GM10847 (cell line): ENCODE measurements around the gene SORCS2.

Source experiments
- POLR2A ChIP-seq: IDR thresholded peaks from 2 replicates; pipeline ENCODE4 v1.6.1; 2011; ENCODE audit not compliant: insufficient read length; ENCODE audit errors: extremely low read depth

Gene SORCS2

DNA sequence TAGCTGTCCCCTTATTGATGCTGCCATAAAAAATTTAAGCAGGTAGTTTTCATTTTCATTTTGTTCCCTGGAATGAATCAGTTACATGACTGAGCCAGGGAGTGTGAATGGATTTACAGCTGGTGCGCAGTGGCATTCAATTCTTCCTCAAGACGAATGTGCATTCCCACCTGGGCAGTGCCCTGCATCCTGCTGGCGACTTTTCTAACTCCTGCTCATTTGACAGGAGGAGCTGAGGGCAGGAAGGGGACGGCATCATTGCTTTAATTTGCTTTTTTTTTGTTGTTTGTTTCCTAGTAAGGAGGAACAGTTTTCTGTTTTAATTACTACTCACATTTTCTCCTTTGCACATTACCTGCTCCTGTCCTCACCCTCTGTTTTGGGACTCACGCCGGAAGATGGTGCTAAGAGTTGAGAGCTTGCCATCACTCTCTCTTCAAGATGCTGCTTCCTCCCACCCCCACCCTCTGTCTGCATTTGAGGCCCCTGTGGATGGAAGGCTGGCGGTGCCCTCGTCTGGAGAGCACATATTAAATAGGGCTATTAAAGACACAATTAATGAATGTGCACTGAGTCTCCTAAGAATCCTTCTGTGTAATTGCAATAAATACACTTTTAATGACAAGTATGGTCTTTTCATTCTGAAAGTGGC is 206.6 kb downstream of the SORCS2 start:
- no peak for TF ChIP-seq POLR2A

DNA sequence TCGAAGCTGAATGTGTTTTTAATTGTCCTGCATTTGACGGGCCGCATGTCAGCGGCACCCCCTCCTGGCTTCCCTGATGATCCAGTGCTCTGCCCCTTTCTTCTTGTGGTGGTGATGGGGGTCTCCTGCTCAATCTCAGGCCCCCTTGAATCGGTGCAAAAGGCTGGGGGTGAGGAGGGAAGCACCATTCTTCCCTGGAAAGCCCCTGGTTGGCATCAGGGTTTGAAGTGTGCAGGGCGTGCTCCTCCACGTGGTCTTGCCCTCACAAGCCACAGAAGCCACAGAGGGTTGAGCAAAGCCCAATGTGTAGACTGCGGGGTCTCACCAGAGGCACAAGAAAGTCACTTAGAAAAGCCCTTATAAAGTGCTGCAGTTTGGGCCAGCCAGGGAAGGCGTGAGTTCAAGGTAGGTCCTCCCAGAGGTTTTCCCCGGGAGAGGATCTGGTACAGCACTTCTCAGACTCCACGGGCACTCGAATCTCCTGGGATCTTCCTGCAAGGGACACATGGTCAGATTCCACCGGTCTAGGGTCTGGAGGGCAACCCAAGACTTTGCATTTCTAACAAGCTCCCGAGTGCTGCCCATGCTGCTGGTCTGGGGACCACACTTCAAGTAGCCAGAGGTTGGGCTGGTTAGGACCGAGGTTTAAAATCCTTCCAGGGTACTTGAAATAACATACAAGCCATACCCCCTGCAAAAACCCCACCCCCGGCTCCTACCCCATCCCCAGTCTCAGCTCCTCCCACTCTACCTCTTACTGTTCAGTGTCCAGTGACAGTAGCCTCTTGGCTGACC is 207.3 kb downstream of the SORCS2 start:
- TF ChIP-seq POLR2A, result no peak

DNA sequence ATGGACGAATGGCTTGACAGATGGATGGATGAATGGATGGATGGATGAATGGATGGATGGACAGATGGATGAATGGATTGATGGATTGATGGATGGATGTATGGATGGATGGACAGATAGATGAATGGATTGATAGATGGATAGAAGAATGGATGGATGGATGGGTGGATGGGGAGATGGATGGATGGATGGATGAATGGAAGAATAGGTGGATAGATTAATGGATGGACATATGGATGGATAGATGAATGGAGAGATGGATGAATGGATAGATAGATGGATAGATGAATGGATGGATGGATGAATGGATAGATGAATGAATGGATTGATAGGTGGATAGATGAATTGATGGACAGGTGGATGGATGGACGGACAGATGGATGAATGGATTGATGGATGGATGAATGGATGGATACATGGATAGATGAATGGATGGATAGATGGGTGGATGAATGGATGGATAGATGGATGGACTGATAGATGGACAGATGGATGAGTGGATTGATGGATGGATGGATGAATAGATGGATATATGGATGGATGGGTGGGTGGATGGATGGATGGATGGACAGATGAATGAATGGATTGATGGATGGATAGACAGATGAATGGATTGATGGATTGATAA is 208.4 kb downstream of the SORCS2 start:
- TF ChIP-seq POLR2A, result no peak

DNA sequence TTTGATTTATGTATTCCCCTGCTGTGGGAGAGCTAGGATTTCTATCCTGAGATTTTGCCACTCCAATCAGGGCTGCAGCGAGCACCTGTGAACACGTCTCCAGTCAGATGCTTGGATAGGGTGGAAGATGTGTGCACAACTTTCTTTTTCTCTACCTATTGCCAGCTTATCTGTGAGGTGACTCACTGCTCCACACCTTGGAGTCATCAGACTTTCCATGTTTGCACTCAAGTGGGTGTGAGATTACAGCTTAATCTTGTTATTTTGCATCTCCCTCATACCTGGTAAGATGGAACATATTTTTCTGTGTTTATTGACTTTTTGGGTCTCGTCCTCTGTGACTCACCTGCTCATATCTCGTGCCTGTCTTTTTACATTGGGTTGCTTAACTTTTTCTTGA is 210.2 kb downstream of the SORCS2 start:
- TF ChIP-seq POLR2A, result no peak

DNA sequence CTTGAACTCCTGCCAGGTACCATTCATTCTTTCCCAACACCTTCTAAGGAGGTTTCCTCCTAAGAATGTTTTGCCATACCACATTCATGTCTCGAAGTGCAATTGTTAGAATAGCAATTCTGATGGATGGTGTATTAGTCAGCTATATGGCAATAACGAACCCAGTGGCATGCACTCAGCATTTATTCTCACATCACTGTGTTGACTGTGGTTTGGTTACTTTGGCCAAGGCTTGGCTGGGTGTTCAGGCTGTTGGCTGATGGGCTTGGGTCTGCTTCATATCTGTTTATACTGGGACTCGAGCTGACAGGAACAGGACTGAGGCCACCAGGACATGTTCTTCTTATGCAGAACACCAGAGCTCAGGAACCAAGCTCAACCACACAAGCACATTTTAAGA is 210.7 kb downstream of the SORCS2 start:
- TF ChIP-seq POLR2A, result no peak

DNA sequence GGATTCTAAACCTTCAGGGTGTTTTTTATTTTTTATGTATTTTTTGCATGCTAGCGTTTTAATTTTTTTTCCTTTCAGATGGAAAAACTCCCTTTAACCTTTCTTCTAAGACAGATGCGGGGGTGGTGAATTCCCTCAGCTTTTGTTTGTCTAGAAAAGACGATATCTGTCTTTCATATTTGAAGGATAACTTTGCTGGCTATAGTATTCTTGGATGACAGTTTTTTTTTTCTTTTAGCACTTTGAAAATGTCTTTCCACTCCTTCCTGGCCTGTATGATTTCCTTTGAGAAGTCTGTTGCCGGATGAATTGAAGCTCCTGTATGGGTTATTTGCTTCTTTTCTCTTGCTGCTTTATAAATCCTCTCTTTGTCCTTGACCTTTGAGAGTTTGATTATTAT is 215.8 kb downstream of the SORCS2 start:
- no peak for TF ChIP-seq POLR2A

DNA sequence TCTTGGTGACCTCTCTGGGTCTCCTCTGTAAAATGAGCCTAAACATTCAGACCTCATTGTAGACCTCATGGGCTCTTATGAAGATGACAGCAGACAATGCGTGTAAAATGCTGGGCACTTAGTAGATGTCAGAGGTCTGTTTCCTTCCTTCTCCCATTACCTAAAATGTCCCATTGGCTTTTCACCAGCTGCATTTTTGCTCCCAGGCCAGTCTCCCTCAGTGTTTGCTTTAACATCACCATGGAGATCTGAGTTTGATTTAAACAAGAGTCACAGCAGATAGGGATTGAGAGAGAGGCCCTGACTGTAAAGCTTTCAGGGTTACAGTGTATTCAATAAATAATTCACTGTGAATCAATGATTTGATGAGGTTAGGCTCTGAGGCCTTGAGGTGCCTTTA is 218.1 kb downstream of the SORCS2 start:
- TF ChIP-seq POLR2A, result no peak

DNA sequence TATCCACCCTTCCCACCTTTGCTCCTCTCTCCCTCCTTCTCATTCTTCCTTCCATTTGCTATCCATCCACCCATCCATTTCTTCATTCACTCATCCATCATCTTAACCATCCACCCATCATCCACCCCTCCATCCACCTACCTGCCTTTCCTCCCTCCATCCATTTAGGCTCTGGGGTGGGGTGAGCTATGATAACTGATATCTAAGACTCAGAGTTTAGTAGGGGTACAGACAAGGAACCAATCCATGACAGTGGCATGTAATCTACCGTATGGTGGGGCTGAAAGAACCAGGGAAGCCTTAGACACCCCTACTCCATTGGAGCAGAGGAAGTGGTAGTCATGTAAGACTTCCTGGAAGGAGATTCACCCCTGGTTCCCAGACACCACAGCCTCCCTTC is 219.2 kb downstream of the SORCS2 start:
- TF ChIP-seq POLR2A, result no peak

DNA sequence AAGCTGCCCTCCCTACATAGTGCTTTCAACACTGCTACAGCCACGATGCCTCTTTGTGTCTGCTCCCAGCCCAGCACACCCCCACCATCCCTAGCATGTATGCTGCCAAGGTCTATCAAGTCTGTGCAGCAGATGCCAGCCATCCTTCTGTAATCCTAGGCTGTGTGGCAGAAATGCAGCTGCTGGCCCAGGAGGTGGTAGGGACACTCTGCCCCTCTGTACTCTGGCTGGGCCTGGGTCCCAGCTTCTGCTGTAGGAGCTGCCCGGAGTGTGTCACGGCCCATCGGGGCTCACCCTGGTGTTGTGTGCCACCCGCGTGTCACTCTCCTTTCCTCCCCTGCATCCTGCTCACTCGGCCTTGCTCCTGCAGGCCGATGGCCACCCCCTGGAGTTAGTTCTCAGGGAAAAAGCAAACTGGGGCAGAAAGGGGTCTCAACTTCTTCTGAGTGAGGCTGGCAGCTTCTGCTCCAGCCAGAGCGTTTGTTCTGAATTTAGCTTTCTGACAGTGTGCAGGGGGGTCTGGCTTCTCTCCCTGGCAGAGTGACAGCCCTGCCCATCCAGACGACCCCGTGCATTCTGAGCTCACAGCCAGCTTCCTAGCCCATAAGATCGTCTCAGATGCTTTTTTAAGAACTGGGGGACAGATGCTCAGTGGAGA is 219.7 kb downstream of the SORCS2 start:
- TF ChIP-seq POLR2A, result no peak

DNA sequence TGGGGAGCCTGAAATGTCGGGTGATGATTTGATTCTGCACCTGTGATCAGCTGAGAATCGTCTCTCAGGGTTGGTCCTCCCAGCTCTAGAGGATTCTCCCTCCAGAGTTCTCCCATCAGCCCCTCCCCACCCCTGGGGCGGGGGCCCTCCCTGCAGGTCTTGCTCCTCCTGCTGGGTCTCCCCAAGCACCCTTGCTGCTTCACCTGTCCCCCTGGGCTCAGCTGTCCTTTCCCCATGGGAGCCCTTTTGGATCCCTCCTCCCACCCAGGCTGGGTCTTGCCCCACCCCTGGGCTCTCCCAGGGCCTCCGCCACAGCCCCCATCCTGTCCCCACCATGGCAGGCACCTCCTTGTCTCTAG is 220.2 kb downstream of the SORCS2 start:
- no peak for TF ChIP-seq POLR2A

DNA sequence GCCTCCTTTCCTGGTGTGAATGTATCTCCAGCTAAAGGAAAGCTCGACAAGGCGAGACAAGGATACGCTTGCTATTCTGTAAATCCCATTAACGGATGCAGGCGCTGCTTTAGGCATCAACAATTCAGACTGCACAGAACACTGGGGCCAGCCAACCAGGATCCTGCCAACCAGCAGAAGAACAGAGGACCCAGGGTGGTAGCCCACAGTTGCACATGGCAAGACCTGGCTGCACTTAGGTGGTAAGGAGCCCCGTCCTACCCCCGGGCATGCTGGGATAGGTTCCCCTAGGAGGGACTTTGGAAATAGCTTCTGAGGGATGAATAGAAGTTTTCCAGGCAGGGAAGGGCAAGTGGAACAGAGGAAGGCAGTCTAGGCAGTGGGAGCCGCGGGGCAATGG is 221.7 kb downstream of the SORCS2 start:
- TF ChIP-seq POLR2A, result no peak

DNA sequence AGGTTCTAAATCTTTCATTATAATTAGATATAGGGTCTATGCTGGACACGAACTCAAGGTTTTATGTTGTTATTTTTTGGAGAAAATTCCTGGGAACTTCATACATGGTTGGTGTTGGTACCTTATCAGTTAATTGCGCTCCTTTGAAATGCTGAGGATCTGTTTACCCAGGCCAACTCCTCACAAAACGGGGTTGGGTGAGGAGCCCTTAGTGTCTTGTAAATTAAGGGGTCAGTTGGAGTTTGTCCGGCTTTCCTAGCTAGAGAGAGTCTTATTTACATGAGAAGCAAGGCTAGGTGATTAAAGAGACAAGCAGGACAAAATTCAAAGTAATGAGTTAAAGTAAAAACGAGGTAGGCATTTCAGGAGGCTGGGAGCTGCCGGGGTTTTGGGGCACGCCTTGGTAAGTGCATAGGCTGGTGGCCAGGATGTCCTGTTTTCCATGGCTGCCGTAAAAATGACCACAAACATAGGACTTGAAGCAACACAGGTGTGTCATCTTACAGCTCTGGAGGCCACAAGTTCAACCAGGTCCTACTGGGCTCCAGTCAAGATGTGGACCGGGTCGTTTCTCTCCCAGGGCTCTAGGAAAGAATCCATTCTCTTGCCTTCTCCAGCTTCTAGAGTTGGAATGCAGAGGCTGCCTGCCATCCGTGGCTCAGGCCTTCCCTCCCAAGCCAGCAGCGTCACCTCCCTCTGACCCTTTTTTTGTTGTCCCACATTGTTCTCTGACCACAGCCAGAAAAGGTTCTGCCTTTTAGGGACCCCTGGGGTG is 222.6 kb downstream of the SORCS2 start:
- no peak for TF ChIP-seq POLR2A

DNA sequence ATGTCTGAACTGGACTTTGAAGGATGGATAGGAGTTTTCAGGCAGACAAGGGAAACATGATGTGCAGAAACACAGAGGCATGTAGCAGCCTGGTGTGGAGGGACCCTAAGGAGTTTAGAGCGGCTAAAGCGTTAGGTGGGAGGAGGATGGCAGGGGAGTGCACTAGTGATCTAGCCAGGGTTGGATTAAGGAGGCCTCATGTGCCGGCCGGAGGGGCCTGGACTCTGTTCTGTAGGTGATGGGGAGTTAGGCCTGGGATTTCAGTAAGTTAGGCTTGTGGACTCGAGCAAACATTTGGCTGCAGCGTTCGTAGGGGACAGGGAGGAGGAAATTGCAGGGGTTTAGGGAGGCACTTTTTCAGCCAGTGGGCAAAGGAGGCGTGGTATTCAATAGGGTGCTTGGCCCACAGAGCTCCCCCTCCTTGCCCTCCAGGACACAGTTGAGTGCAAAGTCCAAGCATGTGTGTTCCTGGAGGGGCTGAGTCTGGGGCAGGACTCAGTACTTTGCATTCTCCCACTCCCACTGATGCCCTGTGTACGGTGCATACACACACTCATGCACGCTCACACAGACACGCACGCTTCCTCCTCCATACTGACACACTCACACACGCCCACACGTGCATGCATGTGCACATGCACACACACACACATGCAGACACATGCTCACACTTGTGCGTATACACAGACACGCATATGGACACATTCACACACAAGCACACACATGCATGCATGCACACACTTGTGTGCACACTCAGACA is 223.8 kb downstream of the SORCS2 start:
- no peak for TF ChIP-seq POLR2A

DNA sequence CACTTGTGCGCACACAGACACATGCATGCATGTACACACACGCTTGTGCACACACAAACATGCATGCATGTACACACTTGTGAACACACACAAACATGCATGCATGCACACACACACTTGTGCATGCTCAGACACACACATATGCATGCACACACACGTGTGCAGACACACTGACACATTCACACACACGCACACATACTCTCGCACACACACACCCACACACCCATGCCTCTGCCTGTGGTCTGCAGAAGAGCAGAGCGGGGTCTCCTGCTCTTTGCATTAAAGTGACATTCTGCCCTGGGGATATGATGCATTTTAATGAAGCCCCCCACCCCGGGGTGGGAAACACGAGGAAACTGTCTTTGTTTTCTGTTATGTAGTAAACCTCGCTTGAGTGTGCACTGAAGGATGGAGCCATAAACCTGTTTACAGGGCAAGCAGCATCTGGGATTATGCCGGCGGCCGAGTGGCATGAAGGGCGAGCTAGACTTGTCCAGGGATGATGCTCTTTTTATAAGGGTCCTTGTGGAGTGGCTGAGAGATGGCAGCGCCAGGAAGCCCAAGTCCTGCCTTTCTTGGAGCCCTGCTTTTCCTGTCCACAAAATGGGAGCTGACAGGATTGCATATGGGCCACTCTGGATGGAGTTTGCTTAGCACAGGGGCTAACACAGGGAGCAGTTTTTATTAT is 224.6 kb downstream of the SORCS2 start:
- TF ChIP-seq POLR2A, result no peak
